ENCODE measurements around the gene CBARP. TPM values are rescaled to one million over a fixed set of nuclear protein-coding genes. Genes with fewer than 3 reads are reported as not detected.

Gene CBARP
- total RNA-seq, 1 experiment from 2014 or later: 28.4 TPM

- no peak overlapping the region for H4K8ac ChIP-seq (replicated peaks; ENCODE audit: insufficient read length, low read depth, low read length)
- no CpG with 5 or more reads among the region's 67 CpGs for WGBS (ENCODE audit: extremely low coverage, insufficient read length, low lambda C conversion rate)
- H3K4me1 ChIP-seq (ENCODE audit: insufficient read depth, low read length): no peaks in the 10 kb centered on the region; the same call in 1 of the 2 replicates
- no peak for TF ChIP-seq CTCF (conservative IDR thresholded peaks at IDR 0.05)
- H3K18ac ChIP-seq (ENCODE audit: insufficient read length, low read depth, low read length): no peak overlapping the region
- Mint-ChIP-seq H3K27me3 (ENCODE audit: low read depth) (no peaks in the 10 kb centered on the region), H3K36me3 (ENCODE audit: insufficient read depth in 1 of 3, low read depth in 3 of 3) (peaks cover 15 to 32% (median 22%) of the 10 kb centered on the region in 3 experiments; a peak in 6 of 7 replicates), H3K27ac (no peak overlapping the region; a peak in 1 of 7 replicates), H3K4me1 (peaks cover 0 to 19% of the 10 kb centered on the region in 2 experiments; a peak in 1 of 4 replicates), H3K4me3 (peak overlapping the region; percentile 72 to 88), H3K9me3 (no peaks in the 10 kb centered on the region; a peak in 1 of 5 replicates)
- H4K5ac ChIP-seq (ENCODE audit: insufficient read length, low read depth, low read length): no peak overlapping the region
- no peak overlapping the region for H2AK5ac ChIP-seq (ENCODE audit: insufficient read length, low read length)
- H3K9me3 ChIP-seq (ENCODE audit: control insufficient read depth, low read depth, low read length): no peaks in the 10 kb centered on the region
- no peak overlapping the region for H2BK15ac ChIP-seq (ENCODE audit: low read depth, low read length)
- H3K23ac ChIP-seq (ENCODE audit: insufficient read length, low read depth, low read length): no peak overlapping the region
- H2BK5ac ChIP-seq (ENCODE audit: insufficient read length, low read length): no peak overlapping the region
- H3K14ac ChIP-seq (ENCODE audit: insufficient read depth, low read length): peak overlapping the region; percentile 80
- no peak overlapping the region for H2AFZ ChIP-seq (ENCODE audit: low read length)
- no peak for DNase-seq
- no peak overlapping the region for H3K27ac ChIP-seq (ENCODE audit: insufficient read length, low read depth, low read length)
- no peaks in the 10 kb centered on the region for H4K20me1 ChIP-seq (ENCODE audit: control insufficient read depth, insufficient read depth, insufficient read length)
- no peak overlapping the region for H4K91ac ChIP-seq (ENCODE audit: insufficient read length, low read depth, low read length)
- peak overlapping the region; percentile 72 for H3K9ac ChIP-seq (ENCODE audit: extremely low read depth, insufficient read length, low read length)
- H3K56ac ChIP-seq (ENCODE audit: insufficient read length, low read depth, low read length): no peak overlapping the region
- H3K23me2 ChIP-seq (ENCODE audit: insufficient read length, low read depth, low read length, poor library complexity, severe bottlenecking): peaks cover 12% of the 10 kb centered on the region
- no peak overlapping the region for H2BK12ac ChIP-seq (ENCODE audit: insufficient read length, low read depth, low read length)
- H3K4me2 ChIP-seq (ENCODE audit: insufficient read depth, insufficient read length, low read length): peak overlapping the region; percentile 41
- no peaks in the 10 kb centered on the region for H3K27me3 ChIP-seq (ENCODE audit: insufficient read depth, low read length)
- H2BK20ac ChIP-seq (ENCODE audit: low read depth, low read length, poor library complexity, severe bottlenecking): no peak overlapping the region
- H3K79me2 ChIP-seq (ENCODE audit: insufficient read depth, low read length): peaks cover 11% of the 10 kb centered on the region; the same call in 1 of the 2 replicates
- H3T11ph ChIP-seq (ENCODE audit: low read length): no peak overlapping the region
- H3K79me1 ChIP-seq (ENCODE audit: insufficient read depth, low read depth, low read length, poor library complexity, severe bottlenecking): no peaks in the 10 kb centered on the region
- no peak overlapping the region for H3K4ac ChIP-seq (ENCODE audit: low read depth, low read length)
- no peak overlapping the region for H2BK120ac ChIP-seq (ENCODE audit: low read depth, low read length, poor library complexity, severe bottlenecking)
Observed at GRCh38 chr19:1249990-1250436, 12.2 kb upstream of the CBARP start.

All from H9 (cell line).